GM10847 (cell line): ENCODE measurements around the gene UGT2B17.

ENCODE experiments used
- POLR2A ChIP-seq: IDR thresholded peaks from 2 replicates; pipeline ENCODE4 v1.6.1; 2011; ENCODE audit not compliant: insufficient read length; ENCODE audit errors: extremely low read depth

Gene UGT2B17

GRCh38 chr4:68576272-68577125 is at the start of gene UGT2B17:
UGT2B17 (minus strand) TSS chr4:68576322; CDS start chr4:68568484, 7,838 bp downstream.
- TF ChIP-seq POLR2A = no peak

GRCh38 chr4:68617003-68617698 is 41.0 kb upstream of the UGT2B17 start:
- TF ChIP-seq POLR2A = no peak

GRCh38 chr4:68615699-68616422 is 39.7 kb upstream of the UGT2B17 start:
- no peak for TF ChIP-seq POLR2A

- TF ChIP-seq POLR2A = no peak
These were observed 37.6 kb upstream of the UGT2B17 start for GRCh38 chr4:68613752-68614151.

GRCh38 chr4:68606240-68606639 is 30.1 kb upstream of the UGT2B17 start:
- TF ChIP-seq POLR2A = no peak

GRCh38 chr4:68599150-68599549 is 23.0 kb upstream of the UGT2B17 start:
- TF ChIP-seq POLR2A = no peak

- no peak for TF ChIP-seq POLR2A
These were observed 21.4 kb upstream of the UGT2B17 start for GRCh38 chr4:68597482-68597881.

- TF ChIP-seq POLR2A = no peak
These were observed 18.6 kb upstream of the UGT2B17 start for GRCh38 chr4:68594678-68595077.

- TF ChIP-seq POLR2A = no peak
These were observed 17.0 kb upstream of the UGT2B17 start for GRCh38 chr4:68593112-68593511.

GRCh38 chr4:68592673-68593072 is 16.6 kb upstream of the UGT2B17 start:
- TF ChIP-seq POLR2A = no peak

- no peak for TF ChIP-seq POLR2A
These were observed 15.1 kb upstream of the UGT2B17 start for GRCh38 chr4:68591204-68591603.

- no peak for TF ChIP-seq POLR2A
These were observed 13.7 kb upstream of the UGT2B17 start for GRCh38 chr4:68589790-68590189.

- TF ChIP-seq POLR2A = no peak
These were observed 6.2 kb upstream of the UGT2B17 start for GRCh38 chr4:68582339-68582717.

GRCh38 chr4:68581383-68582338 is 5.5 kb upstream of the UGT2B17 start:
- TF ChIP-seq POLR2A = no peak

GRCh38 chr4:68577590-68577989 is 1.5 kb upstream of the UGT2B17 start:
- no peak for TF ChIP-seq POLR2A
